ENCODE measurements around the gene SGCE.

The SGCE gene

GRCh38 chr7:94620703-94621118 is 35.2 kb downstream of the SGCE start:
- peak; percentile 46 for DNase-seq

GRCh38 chr7:94618126-94618525 is 37.8 kb downstream of the SGCE start:
- DNase-seq = no peak

DNA sequence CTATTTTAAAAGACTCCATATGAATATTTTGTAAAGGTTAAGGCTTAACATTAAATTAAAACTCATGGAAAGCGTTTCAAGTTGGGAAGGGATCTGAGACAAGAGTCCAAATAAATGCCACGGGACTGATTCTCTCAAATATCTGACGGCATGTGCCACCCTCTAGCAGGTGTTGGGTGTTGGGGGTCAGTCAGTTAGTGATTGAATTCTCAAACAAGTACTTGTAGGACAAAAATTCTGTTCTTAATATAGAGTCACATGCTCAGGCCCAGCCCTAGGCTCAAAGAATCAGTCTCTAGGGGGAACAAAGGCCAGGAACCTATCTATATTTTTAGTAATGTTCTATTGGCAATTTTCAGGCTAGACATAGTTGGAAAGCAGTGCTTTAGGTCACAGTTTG is 39.1 kb downstream of the SGCE start:
- DNase-seq = no peak

- no peak for DNase-seq
Measured at GRCh38 chr7:94615666-94616065, 40.3 kb downstream of the SGCE start.

- no peak for DNase-seq
Measured at GRCh38 chr7:94612661-94613060, 43.3 kb downstream of the SGCE start.

GRCh38 chr7:94612253-94612652 is 43.7 kb downstream of the SGCE start:
- DNase-seq = no peak

GRCh38 chr7:94609561-94609960 is 46.4 kb downstream of the SGCE start:
- DNase-seq = no peak

DNA sequence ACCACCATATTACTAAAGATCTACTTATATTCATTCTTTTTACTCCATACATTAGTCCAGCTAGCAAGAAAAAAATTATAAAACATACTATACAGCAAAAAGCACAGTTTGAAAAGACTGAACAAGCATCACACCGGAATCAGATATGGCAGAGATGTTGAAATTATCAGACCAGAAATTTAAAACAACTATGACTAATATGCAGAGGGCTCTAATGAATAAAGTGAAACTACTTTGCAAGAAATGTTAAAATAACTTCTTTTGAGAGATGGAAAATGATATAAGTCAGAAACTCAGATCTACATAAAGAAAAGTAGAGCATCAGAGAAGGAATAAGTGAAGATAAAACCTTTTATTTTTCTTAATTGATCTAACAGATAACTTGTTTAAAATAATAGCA is 50.9 kb downstream of the SGCE start:
- DNase-seq = no peak

- DNase-seq = no peak
Measured at GRCh38 chr7:94602181-94602580, 53.8 kb downstream of the SGCE start.

- no peak for DNase-seq
Measured at GRCh38 chr7:94600267-94600666, 55.7 kb downstream of the SGCE start.

GRCh38 chr7:94595717-94596116 is 60.2 kb downstream of the SGCE start:
- no peak for DNase-seq

- no peak for DNase-seq
Measured at GRCh38 chr7:94594882-94595281, 61.1 kb downstream of the SGCE start.

DNA sequence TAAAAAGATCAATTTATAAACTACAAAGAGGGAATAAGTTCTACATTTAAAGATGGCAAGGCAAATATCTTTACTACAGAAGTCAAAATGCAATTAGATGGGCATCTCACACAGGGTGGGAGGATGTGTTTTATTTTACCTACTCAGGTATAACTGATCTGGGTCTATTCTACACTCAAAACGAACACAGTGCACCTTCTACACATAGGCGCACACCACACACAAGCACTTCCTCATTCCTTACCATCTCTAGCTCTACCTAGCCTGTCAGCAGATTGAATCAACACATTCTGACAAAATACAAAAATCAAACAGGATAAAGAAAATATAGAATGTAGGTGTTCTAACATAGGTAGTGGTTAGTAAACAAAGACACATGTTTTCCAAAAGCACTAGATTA is 64.8 kb downstream of the SGCE start:
- DNase-seq = no peak

DNA sequence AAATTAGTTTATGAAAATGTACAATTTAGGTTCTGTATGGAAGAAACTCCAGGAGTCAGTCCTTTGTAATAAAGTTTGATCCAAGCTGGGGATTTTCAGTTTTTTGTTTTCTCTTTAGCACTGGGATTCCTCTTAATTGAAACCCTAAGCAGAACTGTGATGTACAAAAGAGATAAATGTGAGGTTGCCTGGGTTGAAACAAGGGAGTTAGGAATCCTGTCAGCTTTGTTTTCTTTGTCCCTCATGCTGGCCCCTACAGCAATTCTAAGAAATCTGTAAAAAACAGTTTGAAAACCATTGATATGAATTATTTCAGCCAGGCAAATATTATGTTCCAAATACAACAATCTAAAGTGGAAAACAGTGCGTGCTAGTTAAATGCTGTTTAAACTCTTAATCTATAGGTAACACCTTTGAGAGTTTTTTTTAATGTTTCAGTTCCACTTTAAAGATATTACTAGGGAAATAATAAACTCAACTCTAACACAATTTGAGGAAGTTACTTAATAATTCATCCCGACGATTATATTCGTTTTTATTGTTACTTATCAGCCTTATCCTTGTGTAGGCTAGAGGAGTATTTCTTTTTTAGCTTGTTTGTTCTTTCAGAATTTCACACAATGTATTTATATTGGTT is 65.3 kb downstream of the SGCE start:
- no peak for DNase-seq

- DNase-seq = no peak
Measured at GRCh38 chr7:94588075-94588474, 67.9 kb downstream of the SGCE start.

- no peak for DNase-seq
Measured at GRCh38 chr7:94584113-94584512, 71.8 kb downstream of the SGCE start.

DNA sequence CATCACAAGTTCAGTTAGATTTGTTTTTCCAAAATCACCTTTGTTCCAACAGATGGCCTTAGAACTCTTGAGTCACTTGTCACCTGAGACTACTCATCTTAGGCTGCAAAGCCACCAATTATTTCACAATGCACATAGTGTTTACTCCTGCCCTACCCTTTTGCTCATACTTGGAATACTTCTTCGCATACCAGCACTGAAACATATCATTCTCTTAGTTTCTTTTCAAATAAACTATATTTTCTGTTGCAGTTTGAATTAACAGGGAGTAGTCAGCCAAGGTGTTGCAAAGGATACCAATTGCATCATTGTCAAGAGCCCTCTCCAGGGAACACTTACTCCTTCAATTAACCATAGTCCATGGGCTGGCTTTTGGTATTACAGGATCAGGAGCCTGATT is 75.3 kb downstream of the SGCE start:
- DNase-seq = no peak

DNA sequence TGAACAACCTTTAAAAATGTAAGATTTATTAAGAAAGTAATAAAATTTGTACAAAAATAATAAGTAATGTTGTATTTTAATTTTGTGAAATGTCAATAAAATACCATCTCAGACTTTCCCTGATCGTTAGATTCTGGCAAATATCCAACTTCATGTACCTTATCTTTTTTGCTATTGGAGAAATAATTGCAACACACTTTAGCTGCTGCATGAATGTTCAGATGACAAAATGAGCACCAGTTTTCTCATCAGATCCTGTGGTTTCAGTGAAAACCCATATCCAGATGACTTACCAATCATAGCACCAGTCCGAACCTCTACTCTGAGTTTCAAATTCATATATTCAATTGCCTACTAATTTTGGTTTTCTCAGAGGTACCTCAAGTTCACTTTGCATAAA is 76.5 kb downstream of the SGCE start:
- DNase-seq = no peak

DNA sequence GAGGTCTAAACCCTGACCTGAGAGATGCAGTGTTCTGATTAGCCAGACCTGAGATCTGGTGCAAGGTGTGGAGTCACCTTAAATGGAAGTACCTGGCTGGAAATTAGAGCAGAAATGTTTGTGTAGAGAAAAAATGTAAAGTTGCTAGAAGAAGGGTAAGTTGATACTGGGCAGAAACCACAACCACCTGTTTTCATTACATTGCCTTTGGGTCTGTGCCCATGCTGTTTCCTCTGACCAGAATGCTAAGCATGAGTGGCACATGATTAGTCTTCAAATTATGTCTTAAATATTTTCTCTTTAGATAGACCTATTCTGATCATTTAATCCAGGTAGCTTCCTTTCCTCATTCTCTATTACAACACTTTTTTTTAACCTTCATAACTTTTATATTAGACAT is 77.3 kb downstream of the SGCE start:
- no peak for DNase-seq

DNA sequence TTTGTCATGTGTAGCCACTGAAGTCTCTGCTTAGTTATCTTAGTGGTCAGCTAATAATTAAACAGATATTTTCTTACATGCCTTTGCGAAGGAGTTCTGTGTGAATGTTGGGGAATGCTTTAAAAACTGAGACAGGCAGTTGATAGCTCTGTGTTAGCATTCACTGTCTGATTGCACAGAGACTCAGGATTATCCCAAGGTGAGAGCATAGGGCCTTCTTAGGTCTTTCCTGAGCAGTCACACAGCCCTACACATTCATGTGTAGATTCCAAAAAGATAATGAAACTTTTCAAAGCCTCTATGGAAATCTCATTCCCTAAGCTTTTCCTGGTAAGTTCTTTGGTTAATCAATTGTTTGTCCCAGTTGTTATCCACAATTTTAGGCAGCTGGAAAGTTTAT is 78.6 kb downstream of the SGCE start:
- DNase-seq = no peak

DNA sequence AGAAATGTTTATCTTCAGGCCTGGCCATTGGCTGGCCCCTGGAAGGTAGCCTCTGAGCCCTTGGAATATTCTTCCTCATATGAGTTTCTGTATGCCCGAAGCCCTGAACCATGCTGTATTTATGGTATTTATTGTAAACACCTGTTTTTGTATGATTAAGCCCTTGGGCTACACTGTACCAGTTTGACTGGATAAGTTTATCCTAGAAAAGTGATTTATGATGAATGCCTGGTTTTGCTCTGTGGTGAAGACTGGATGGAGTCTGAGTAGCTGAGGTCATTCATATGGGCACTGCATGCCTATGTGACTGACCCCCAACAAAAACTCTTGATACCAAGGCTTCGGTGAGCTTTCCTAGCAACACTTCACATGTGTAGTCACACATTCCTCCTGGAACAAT is 79.6 kb downstream of the SGCE start:
- no peak for DNase-seq

- DNase-seq = no peak
Measured at GRCh38 chr7:94575646-94576045, 80.3 kb downstream of the SGCE start.

DNA sequence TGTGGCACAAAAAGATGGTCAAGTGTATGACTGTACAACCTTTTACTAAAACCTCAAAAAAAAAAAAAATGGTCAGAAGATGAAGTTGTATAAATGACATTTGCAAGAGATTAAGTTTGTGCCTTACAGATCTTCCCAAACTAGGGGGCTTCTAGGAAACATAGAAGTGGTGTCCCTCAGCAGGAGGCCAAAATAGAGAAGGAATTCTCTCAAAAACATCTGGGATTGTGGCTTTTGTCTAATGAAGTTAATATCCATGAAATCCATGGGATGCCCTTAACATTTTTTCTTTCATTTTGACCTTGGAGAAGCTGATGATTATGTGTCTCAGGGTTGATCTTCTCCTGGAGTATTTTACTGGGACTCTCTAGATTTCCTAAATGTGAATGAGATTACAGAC is 84.1 kb downstream of the SGCE start:
- no peak for DNase-seq

- DNase-seq = no peak
Measured at GRCh38 chr7:94567396-94567795, 88.5 kb downstream of the SGCE start.

GRCh38 chr7:94565247-94565894 is 90.6 kb downstream of the SGCE start:
- no peak for DNase-seq

All from stimulated activated CD4-positive, alpha-beta T cell treated with anti-CD3 and anti-CD28 coated beads, Interleukin-4, amount 100 ng/mL, for 24 hours (primary cell).